AG04449 (cell line): ENCODE results near the gene MAD1L1.

ENCODE experiments used
- CTCF ChIA-PET: fragments of 350-600 bp; formaldehyde crosslinking; extraction: SDS; loops from one replicate; lab custom pipeline; 2021; ENCODE audit warnings: antibody characterized with exemption; lab: Yijun Ruan, JAX
- POLR2A ChIA-PET: fragments of 400-600, 350-600 bp; formaldehyde crosslinking; extraction: SDS; loops from one replicate; lab custom pipeline; 2020; ENCODE audit warnings: antibody characterized with exemption, inconsistent platforms; lab: Yijun Ruan, JAX
- DNase-seq: peaks from one replicate; pipeline ENCODE4 v3.0.0-alpha.2; 2010; ENCODE audit warnings: low read depth, low spot score
- H3K4me3 ChIP-seq: 2 replicates; pipeline ENCODE4 v1.5.1; 2011; ENCODE audit warnings: low read depth, mild to moderate bottlenecking, control low read depth, low read length
- TF ChIP-seq, protein P1 (sequence below): IDR thresholded peaks from one replicate; pipeline ENCODE4 v1.5.1; 2011; ENCODE audit warnings: mild to moderate bottlenecking, moderate library complexity, low read length, control low read depth, inconsistent platforms; ENCODE audit not compliant: insufficient read depth; ENCODE audit errors: missing control alignments

MAD1L1 gene

DNA sequence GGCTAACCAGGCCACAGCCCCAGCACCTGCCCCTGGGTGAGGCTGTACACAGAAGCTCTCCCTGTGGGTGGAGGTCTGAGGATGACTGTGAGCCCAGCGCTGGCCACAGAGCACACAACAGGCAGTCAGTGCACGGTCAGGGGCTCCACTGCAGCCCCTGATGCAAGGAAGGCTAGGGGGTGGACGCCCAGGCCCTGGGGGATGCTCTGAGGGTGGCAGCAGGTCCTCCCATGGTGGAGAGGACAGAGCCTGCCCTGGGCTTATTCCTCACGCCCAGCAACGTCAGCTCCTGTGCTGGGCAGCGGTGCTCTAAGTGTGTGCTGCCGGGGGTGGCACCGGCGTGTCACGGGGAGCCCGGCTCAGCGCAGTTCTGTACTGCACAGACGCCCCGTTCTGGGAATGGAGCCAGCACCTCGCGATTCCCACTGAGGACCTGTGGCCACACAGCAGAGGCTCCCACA, 223.2 kb downstream of the MAD1L1 start:
- TF ChIP-seq, protein P1, sequence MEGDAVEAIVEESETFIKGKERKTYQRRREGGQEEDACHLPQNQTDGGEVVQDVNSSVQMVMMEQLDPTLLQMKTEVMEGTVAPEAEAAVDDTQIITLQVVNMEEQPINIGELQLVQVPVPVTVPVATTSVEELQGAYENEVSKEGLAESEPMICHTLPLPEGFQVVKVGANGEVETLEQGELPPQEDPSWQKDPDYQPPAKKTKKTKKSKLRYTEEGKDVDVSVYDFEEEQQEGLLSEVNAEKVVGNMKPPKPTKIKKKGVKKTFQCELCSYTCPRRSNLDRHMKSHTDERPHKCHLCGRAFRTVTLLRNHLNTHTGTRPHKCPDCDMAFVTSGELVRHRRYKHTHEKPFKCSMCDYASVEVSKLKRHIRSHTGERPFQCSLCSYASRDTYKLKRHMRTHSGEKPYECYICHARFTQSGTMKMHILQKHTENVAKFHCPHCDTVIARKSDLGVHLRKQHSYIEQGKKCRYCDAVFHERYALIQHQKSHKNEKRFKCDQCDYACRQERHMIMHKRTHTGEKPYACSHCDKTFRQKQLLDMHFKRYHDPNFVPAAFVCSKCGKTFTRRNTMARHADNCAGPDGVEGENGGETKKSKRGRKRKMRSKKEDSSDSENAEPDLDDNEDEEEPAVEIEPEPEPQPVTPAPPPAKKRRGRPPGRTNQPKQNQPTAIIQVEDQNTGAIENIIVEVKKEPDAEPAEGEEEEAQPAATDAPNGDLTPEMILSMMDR = no peak
- no peak for DNase-seq
- CTCF ChIA-PET = interaction anchor here (1.4 kb wide), 1 partner anchor 95 kb away, joined by 3 read pairs; no protein-coding TSS in a partner anchor
- POLR2A ChIA-PET = interaction anchor here (0.7 kb wide), 1 partner anchor 27 kb away, joined by 3 read pairs; no protein-coding TSS in a partner anchor
- H3K4me3 ChIP-seq = no peak overlapping the region

DNA sequence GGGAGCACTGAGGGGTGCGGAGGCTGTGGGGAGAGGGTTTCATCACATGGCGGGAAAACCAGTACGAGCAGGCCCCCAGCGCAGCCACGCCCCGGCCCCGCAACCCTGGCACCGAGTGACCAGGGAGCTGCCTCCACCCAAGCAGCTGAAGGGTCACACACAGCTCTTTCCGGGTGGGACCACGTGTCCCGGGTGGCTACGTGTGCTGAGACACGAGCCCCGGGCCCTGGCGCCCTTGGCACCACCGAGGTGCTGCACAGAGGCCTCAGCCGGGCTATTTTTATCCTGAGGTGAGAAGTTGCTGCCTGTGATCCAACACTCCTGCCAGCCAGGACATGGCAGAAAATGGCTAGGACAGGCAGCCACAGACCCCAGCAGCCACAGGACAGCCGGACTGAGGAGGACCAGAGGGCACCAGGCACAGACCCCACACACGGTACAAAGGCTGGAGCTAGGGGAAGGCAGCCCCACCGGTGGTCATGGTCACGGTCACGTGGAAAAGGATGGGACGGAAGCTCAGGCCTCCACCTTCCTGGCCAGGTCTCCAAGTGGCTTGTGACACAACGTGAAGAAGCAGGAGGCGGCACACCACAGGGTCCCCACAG, 223.7 kb downstream of the MAD1L1 start:
- CTCF ChIA-PET = interaction anchor here (1.4 kb wide), 1 partner anchor 95 kb away, joined by 3 read pairs; no protein-coding TSS in a partner anchor

DNA sequence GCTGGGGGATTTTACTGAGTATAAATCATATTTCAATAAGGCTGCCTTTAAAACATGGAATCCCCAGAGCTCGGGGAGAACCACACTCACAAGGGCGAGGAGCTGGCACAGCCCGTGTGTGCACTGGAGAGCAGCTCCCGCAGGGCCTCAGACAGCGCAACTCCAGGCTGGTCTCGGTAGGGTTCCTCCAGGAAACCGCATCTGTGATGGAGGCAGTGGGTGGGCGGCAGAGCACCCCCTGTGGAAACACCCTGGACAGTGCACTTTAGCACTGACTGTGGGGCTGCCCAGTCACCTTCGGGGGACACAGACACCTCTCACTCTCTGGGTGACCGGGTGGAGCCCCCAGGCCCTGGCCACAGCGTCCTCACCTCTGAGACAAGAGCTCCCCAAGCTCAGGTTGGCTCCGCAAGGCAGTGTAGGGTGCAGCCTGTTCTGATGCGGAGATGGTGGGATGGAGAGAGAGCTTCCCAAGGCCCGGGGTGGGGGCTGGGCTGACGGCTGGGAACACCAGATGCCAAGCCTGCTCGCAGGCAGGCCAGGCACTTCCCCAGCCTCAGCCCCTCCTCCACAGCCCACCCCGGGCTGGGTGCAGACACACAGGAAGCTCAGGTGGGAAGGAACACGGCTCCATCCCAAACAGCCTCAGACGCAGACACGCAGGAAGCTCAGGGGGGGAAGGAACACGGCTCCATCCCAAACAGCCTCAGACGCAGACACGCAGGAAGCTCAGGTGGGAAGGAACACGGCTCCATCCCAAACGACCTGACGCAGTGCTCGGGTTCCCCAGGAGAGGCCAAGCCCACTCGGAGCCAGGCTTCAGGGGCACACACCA, 224.4 kb downstream of the MAD1L1 start:
- no peak for DNase-seq
- H3K4me3 ChIP-seq = no peak overlapping the region
- TF ChIP-seq, protein P1 = no peak
- ChIA-PET CTCF (interaction anchor here (1.2 to 1.4 kb wide), 2 partner anchors 11 to 96 kb away, joined by 3 read pairs; no protein-coding TSS in a partner anchor), POLR2A (no interaction called here)

More for the DNA sequence above, 223.7 kb downstream of the MAD1L1 start:
- H3K4me3 ChIP-seq = no peak overlapping the region
- POLR2A ChIA-PET = no interaction called here
- no peak for DNase-seq
- TF ChIP-seq, protein P1 = no peak

DNA sequence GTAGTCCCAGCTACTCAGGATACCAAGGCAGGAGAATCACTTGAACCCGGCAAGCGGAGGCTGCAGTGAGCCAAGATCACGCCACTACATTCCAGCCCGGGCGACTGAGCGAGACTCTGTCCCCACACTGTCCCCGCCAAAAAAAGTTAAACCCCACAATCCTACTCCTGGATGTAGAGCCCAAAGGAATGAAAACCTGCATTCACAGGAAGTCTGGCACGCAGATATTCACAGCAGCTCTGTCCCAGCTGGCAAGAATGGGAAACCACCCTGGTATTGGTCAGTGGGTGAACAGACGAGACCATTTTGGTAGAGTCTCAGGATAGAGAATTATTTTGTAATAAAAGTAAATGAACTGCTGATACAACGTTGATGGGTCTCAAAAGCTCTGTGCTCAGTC, 225.2 kb downstream of the MAD1L1 start:
- CTCF ChIA-PET = interaction anchor here (1.2 kb wide), 1 partner anchor 11 kb away, joined by 3 read pairs; no protein-coding TSS in a partner anchor

DNA sequence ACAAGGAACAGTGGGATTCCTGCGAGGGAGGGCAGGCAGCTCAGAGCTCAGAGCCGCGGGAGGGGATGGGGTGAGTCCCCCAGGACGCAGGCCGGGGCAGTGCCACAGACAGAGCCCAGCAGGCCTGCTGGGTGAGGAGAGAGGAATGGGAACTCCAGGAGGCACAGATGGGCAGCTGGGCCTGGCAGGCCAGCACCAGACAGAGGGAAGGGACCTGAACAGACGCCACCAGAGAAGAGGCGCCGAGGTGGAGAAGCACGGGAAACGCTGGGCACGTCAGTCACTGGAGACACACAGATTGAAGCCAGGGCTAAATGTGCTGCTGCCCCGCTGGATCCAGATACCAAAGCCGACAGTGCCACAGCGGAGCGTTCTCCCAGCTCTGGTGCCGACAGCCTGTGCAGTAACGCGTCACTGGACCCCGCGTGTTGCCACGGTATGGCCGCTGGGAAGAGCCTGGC, 225.8 kb downstream of the MAD1L1 start:
- TF ChIP-seq, protein P1 = no peak
- ChIA-PET CTCF (no interaction called here), POLR2A (no interaction called here)
- DNase-seq = no peak
- H3K4me3 ChIP-seq = no peak overlapping the region

More for the DNA sequence above, 225.2 kb downstream of the MAD1L1 start:
- no peak for DNase-seq
- TF ChIP-seq, protein P1 = no peak
- H3K4me3 ChIP-seq = no peak overlapping the region
- POLR2A ChIA-PET = no interaction called here
